Measurements from ENCODE around the gene KDM5A.
A peak's percentile ranks its signal among the peaks of the same experiment; 100 is the strongest.
"Not testable (repeated sequence)": the region's sequence is repeated elsewhere in the genome, so short reads cannot be mapped to it uniquely, and the experiment has no call there.

KDM5A gene

DNA sequence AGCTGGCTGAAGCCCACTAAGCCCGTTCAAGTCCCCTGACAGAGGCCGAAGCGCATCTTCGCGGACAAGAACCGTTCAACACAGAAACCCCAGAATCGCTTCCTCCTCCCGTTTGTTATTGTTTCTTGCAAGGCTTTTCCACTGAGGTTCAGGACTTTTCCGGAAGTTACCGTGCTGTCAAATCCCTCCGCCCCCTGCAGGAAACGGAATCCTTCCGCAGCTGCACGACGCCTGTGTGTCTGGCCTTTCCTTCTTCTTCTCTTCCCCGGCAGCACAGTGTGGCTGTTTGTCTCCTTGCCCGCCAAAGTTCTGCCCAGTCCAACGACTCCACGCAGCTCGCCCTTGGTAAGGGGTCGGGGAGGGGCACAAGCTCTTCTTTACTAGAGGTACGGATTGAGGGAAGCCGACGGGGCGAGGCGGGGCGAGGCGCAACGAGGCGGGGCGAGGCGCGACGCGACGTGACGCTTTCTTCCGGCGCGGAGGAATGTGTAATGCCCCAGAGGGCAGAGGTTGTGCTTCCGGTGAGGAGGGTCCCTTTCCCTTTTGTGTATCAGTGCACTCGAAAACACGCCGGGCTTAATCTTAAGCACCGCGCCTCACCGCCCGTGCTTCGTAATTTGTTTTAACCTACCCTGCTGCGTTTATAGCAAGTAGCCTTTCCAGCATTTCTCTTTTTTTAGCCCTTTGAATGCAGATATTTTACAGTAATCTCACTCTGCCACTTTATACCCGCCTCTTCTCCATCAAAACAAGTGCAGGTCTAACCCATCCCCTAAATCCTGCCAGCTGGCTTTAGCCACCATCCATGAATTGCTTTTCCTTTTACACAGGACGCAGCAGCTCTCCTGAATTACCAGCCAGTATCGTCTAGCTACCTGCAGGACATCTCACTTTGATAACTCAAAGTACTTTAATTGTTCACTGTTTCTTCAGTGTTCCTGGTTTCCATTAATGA lies at the start of gene KDM5A:
KDM5A (minus strand) TSS at position 179 of the 955 bp plus-strand sequence. CDS start 229 bp downstream, outside the sequence.
- peaks cover 17 to 37% (median 28%) of the 10 kb centered on the region in 10 experiments for H3K4me1 ChIP-seq
- no peaks in the 10 kb centered on the region for H3K27me3 ChIP-seq
- peak within 1 kb of the TSS; percentile 87 to 99 (median 97) for H3K4me2 ChIP-seq
- peak within 1 kb of the TSS; percentile 88 to 98 (median 95) for H3K9ac ChIP-seq
- H3K27ac ChIP-seq: peak within 1 kb of the TSS; percentile 89 to 97 (median 94)
- H3K36me3 ChIP-seq: peaks cover 7 to 23% (median 18%) of the 10 kb centered on the region in 11 experiments; a peak in 21 of 22 replicates
- peak within 1 kb of the TSS; percentile 76 to 94 (median 88) for H3K4me3 ChIP-seq
- H3K9me3 ChIP-seq (replicated peaks in 1 of 11): no peaks in the 10 kb centered on the region
- TF ChIP-seq Cebpa-rat (IDR thresholded peaks at IDR 0.05): no peak
- peaks cover 26 to 41% (median 39%) of the 10 kb centered on the region in 11 experiments for H4K20me1 ChIP-seq

- H3K9ac ChIP-seq; H3K4me1 ChIP-seq; H3K4me3 ChIP-seq; H3K4me2 ChIP-seq; H3K27ac ChIP-seq; H3K9me3 ChIP-seq (replicated peaks in 1 of 11); H3K27me3 ChIP-seq; H4K20me1 ChIP-seq: not testable (repeated sequence)
- peaks cover 61 to 100% (median 95%) of the 10 kb centered on the region in 11 experiments for H3K36me3 ChIP-seq
Observed at GRCh38 chr12:435737-436136, 46.6 kb upstream of the KDM5A start.

GRCh38 chr12:422526-422925 lies 33.4 kb upstream of the KDM5A start:
- H3K9me3 ChIP-seq (replicated peaks in 1 of 11): no peaks in the 10 kb centered on the region
- H3K4me2 ChIP-seq: no peak overlapping the region
- no peaks in the 10 kb centered on the region for H4K20me1 ChIP-seq
- no peaks in the 10 kb centered on the region for H3K4me1 ChIP-seq
- no peak for TF ChIP-seq Cebpa-rat (IDR thresholded peaks at IDR 0.05)
- H3K27ac ChIP-seq: no peak overlapping the region
- H3K27me3 ChIP-seq: no peaks in the 10 kb centered on the region
- no peak overlapping the region for H3K9ac ChIP-seq
- peaks cover 41 to 76% (median 72%) of the 10 kb centered on the region in 11 experiments for H3K36me3 ChIP-seq
- no peak overlapping the region for H3K4me3 ChIP-seq

- Histone ChIP-seq H3K9me3 (replicated peaks in 1 of 11) (no peaks in the 10 kb centered on the region), H3K27ac (no peak overlapping the region), H4K20me1 (no peaks in the 10 kb centered on the region), H3K36me3 (peaks cover 48 to 69% (median 65%) of the 10 kb centered on the region in 11 experiments), H3K27me3 (no peaks in the 10 kb centered on the region), H3K4me3 (no peak overlapping the region), H3K9ac (no peak overlapping the region), H3K4me2 (no peak overlapping the region), H3K4me1 (no peaks in the 10 kb centered on the region)
- no peak for TF ChIP-seq Cebpa-rat (IDR thresholded peaks at IDR 0.05)
Observed at GRCh38 chr12:418432-418831, 29.3 kb upstream of the KDM5A start.

DNA sequence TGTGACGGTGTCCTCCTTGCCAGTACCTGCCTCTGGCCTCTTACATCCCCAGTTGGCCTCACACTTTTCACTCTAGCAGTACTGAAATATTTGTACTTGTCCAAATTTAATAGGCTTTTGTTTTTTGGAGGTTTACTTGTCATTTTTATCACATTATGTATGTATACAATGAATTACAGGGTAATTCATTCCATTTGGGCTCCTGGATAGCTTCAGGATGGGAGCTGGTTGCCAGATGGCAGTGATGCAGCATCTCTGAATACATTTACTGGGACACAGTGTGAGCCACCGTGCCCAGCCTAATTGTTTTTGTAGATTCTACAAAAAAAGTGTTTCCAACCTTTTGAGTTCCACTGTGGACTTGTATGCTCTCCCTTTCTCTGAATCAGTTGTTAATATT lies 25.7 kb upstream of the KDM5A start:
- no peak overlapping the region for H3K4me3 ChIP-seq
- no peak overlapping the region for H3K9ac ChIP-seq
- H3K36me3 ChIP-seq: peaks cover 71 to 89% (median 86%) of the 10 kb centered on the region in 11 experiments
- no peak for TF ChIP-seq Cebpa-rat (IDR thresholded peaks at IDR 0.05)
- H4K20me1 ChIP-seq: no peaks in the 10 kb centered on the region
- no peak overlapping the region for H3K4me2 ChIP-seq
- no peak overlapping the region for H3K27ac ChIP-seq
- H3K27me3 ChIP-seq: no peaks in the 10 kb centered on the region
- H3K4me1 ChIP-seq: no peaks in the 10 kb centered on the region
- no peaks in the 10 kb centered on the region for H3K9me3 ChIP-seq (replicated peaks in 1 of 11)

DNA sequence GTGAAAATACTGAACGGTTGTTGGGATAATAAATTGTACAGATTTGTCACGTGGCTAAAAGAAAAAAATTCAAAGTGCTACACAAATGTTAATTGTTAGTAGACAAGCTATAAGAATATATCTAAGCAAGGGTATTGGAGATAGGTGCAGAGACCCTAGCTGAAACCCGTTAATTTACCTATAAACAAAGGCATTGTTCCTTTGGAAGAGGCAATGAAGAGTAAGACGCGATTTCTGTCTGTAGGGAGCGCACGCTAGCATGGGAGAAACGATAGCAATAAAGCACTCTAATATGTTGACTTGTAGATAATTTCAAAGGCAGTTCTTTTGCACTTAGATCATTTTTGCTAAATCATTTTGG lies 12.9 kb upstream of the KDM5A start:
- Histone ChIP-seq H3K36me3 (peaks cover 7 to 32% (median 19%) of the 10 kb centered on the region in 11 experiments; a peak in 18 of 22 replicates), H3K9ac (peak overlapping the region; percentile 70 to 87 (median 82)), H4K20me1 (no peaks in the 10 kb centered on the region; a peak in 2 of 22 replicates), H3K27ac (peak overlapping the region in 10 of 11 experiments; percentile 63 to 82 (median 69); a peak in 19 of 22 replicates), H3K4me2 (peak overlapping the region; percentile 70 to 86 (median 77)), H3K4me3 (peak overlapping the region; percentile 62 to 96 (median 85)), H3K27me3 (no peaks in the 10 kb centered on the region), H3K9me3 (replicated peaks in 1 of 11) (no peaks in the 10 kb centered on the region), H3K4me1 (peaks cover 12 to 26% (median 20%) of the 10 kb centered on the region in 10 experiments)
- TF ChIP-seq Cebpa-rat (IDR thresholded peaks at IDR 0.05): no peak

GRCh38 chr12:401235-402028 lies 12.3 kb upstream of the KDM5A start, which contains the start of gene CCDC77:
Gene CCDC77 (plus strand): TSS chr12:401644. CDS start chr12:409384, 7,740 bp downstream.
- Histone ChIP-seq H3K27me3 (no peaks in the 10 kb centered on the region), H4K20me1 (no peaks in the 10 kb centered on the region; a peak in 2 of 22 replicates), H3K9me3 (replicated peaks in 1 of 11) (no peaks in the 10 kb centered on the region), H3K4me1 (peaks cover 12 to 28% (median 21%) of the 10 kb centered on the region in 10 experiments), H3K27ac (peak within 1 kb of the TSS in 10 of 11 experiments; percentile 63 to 82 (median 69); a peak in 20 of 22 replicates), H3K4me2 (peak within 1 kb of the TSS; percentile 70 to 86 (median 78)), H3K4me3 (peak within 1 kb of the TSS; percentile 62 to 96 (median 85)), H3K36me3 (peaks cover 4 to 26% (median 14%) of the 10 kb centered on the region in 11 experiments; a peak in 18 of 22 replicates), H3K9ac (peak within 1 kb of the TSS; percentile 70 to 87 (median 82))
- no peak for TF ChIP-seq Cebpa-rat (IDR thresholded peaks at IDR 0.05)

DNA sequence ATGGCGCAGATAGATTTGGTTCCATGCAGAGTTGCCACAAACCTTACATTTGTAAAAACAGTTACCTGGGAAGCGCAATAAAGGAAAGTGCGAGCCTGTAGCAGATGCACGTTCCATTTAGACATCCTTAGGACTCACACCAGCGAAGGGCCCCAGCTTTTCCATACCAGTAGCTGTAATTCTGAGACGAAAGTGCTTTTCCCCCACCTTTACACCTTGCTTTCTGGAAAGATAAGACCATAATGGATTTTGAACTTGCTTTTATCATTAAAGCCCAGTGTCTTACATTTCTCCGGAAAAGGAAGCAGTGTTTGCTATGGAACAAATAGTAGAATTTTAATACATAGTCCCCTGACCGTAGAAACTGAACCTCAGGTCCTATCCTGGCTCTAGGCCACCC lies 11.7 kb upstream of the KDM5A start:
- Histone ChIP-seq H3K27me3 (no peaks in the 10 kb centered on the region), H4K20me1 (no peaks in the 10 kb centered on the region; a peak in 2 of 22 replicates), H3K27ac (0 out of 22 replicates have a peak overlapping the region, but pooled peaks of 1 of the 11 experiments have one; percentile 67), H3K4me2 (peak overlapping the region; percentile 49 to 86 (median 75)), H3K36me3 (peaks cover 0 to 20% (median 8%) of the 10 kb centered on the region in 11 experiments; a peak in 15 of 22 replicates), H3K9me3 (replicated peaks in 1 of 11) (no peaks in the 10 kb centered on the region), H3K4me1 (peaks cover 12 to 28% (median 21%) of the 10 kb centered on the region in 10 experiments), H3K4me3 (peak overlapping the region; percentile 62 to 96 (median 85)), H3K9ac (peak overlapping the region in 10 of 11 experiments; percentile 80 to 87 (median 82); a peak in 11 of 22 replicates)
- TF ChIP-seq Cebpa-rat (IDR thresholded peaks at IDR 0.05): no peak

Measured in BLaER1 treated with 17β-estradiol and CSF1 and Interleukin-3, amounts not matched to agents 10 nM and 100 nM (cell line).